ENCODE measurements around the gene STRN3. TPM values are rescaled to one million over a fixed set of nuclear protein-coding genes. Genes with fewer than 3 reads are reported as not detected.

Gene STRN3
- total RNA-seq, 1 donor from 2014 or later = 34.1 TPM

DNA sequence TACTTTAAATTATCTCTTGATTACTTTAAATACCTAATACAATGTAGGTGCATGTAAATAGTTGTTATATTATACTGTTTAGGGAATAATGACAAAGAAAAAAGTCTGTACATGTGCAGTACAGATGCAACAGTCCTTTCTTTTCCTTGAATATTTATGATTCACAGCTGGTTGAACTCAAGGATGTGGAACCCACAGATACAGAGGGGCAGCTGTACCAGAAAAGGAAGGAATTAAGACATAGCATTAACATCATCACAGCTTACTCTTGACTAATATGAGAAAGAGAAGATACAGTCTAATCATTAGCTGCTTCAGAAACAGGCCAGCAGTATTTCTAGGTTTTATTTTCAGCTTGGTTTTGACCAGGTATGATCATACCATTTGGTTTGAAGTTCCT lies 35.4 kb downstream of the STRN3 start:
- TF ChIP-seq, protein P1, sequence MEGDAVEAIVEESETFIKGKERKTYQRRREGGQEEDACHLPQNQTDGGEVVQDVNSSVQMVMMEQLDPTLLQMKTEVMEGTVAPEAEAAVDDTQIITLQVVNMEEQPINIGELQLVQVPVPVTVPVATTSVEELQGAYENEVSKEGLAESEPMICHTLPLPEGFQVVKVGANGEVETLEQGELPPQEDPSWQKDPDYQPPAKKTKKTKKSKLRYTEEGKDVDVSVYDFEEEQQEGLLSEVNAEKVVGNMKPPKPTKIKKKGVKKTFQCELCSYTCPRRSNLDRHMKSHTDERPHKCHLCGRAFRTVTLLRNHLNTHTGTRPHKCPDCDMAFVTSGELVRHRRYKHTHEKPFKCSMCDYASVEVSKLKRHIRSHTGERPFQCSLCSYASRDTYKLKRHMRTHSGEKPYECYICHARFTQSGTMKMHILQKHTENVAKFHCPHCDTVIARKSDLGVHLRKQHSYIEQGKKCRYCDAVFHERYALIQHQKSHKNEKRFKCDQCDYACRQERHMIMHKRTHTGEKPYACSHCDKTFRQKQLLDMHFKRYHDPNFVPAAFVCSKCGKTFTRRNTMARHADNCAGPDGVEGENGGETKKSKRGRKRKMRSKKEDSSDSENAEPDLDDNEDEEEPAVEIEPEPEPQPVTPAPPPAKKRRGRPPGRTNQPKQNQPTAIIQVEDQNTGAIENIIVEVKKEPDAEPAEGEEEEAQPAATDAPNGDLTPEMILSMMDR (conservative IDR thresholded peaks at IDR 0.05) = no peak
- DNase-seq (ENCODE audit: extremely low spot score, unreplicated experiment) = no peak
- peaks cover 27% of the 10 kb centered on the region for H3K4me1 Mint-ChIP-seq (ENCODE audit: unreplicated experiment)
- no peak overlapping the region for H3K4me3 Mint-ChIP-seq
- H3K27ac Mint-ChIP-seq = no peak overlapping the region
- H3K9me3 Mint-ChIP-seq = no peaks in the 10 kb centered on the region
- H3K36me3 Mint-ChIP-seq = peaks cover 14% of the 10 kb centered on the region
- no peaks in the 10 kb centered on the region for H3K27me3 Mint-ChIP-seq

DNA sequence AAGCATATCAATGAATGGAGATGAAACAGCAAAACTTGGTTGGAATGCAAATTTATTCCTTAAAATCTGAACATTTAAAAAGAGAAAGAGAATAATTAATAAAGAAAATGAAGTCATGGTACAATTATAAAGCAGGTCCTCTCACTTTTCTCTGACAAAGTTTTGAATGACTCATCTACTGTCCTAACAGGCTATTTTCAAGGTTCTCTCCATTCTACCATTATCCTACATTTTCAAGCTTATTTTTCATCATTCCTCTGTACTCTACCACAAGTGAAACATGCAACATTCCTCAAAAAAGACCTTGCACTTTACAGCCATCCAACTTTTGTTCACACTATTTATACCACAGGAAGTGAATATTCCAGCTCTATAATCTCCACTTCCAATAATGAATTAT lies 37.7 kb downstream of the STRN3 start:
- H3K9me3 Mint-ChIP-seq = no peaks in the 10 kb centered on the region

DNA sequence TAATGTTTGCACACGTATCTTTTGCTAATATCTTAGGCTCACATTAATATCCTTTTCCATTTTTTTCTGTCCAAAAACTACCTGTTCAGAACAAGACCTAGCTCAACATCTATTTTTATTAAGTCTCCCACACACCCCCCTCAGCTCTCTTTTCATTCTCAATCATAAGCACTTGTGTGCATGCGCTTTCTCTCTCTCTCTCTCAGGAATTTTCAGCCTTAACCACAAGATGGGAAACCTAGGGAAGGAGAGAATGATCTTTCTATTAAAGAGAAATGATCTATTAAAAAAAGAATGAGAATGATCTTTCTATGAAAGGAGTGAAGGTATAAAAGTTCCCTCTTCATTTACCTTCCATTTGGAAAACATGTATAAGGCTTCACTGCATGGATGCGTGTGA lies 40.4 kb downstream of the STRN3 start:
- no peak overlapping the region for H3K4me3 Mint-ChIP-seq
- no peak overlapping the region for H3K27ac Mint-ChIP-seq
- DNase-seq (ENCODE audit: extremely low spot score, unreplicated experiment) = no peak
- peaks cover 14% of the 10 kb centered on the region for H3K4me1 Mint-ChIP-seq (ENCODE audit: unreplicated experiment)
- H3K36me3 Mint-ChIP-seq = peaks cover 17% of the 10 kb centered on the region
- TF ChIP-seq, protein P1 (conservative IDR thresholded peaks at IDR 0.05) = no peak
- H3K9me3 Mint-ChIP-seq = no peaks in the 10 kb centered on the region
- H3K27me3 Mint-ChIP-seq = no peaks in the 10 kb centered on the region

More for the DNA sequence above, 37.7 kb downstream of the STRN3 start:
- Mint-ChIP-seq H3K4me1 (ENCODE audit: unreplicated experiment) (peaks cover 19% of the 10 kb centered on the region), H3K27ac (peak overlapping the region; percentile 52), H3K4me3 (no peak overlapping the region), H3K27me3 (no peaks in the 10 kb centered on the region), H3K36me3 (peaks cover 17% of the 10 kb centered on the region)
- TF ChIP-seq, protein P1 (conservative IDR thresholded peaks at IDR 0.05) = no peak
- no peak for DNase-seq (ENCODE audit: extremely low spot score, unreplicated experiment)

DNA sequence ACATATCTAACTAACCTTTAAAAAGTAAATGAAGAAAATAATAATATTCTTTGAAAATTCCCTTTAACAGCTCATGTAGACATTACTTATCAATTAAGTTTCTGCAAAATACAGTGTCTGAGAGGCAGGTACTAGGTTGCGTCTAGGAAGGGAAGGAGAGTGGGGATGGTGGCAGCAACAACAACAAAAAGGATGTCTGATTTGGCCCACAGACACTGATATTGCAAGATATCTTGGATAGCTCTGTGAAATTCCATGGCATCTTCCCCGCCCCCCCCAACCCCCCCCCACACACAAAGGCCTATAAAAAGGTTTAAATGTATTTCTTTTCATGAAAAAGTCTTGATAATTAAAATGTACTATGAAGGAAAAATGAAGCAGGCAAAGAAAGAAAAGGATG lies 42.3 kb downstream of the STRN3 start:
- no peaks in the 10 kb centered on the region for H3K27me3 Mint-ChIP-seq
- DNase-seq (ENCODE audit: extremely low spot score, unreplicated experiment) = no peak
- no peak overlapping the region for H3K27ac Mint-ChIP-seq
- H3K4me1 Mint-ChIP-seq (ENCODE audit: unreplicated experiment) = peaks cover 10% of the 10 kb centered on the region
- H3K36me3 Mint-ChIP-seq = peaks cover 10% of the 10 kb centered on the region
- no peaks in the 10 kb centered on the region for H3K9me3 Mint-ChIP-seq
- TF ChIP-seq, protein P1 (conservative IDR thresholded peaks at IDR 0.05) = no peak
- no peak overlapping the region for H3K4me3 Mint-ChIP-seq

DNA sequence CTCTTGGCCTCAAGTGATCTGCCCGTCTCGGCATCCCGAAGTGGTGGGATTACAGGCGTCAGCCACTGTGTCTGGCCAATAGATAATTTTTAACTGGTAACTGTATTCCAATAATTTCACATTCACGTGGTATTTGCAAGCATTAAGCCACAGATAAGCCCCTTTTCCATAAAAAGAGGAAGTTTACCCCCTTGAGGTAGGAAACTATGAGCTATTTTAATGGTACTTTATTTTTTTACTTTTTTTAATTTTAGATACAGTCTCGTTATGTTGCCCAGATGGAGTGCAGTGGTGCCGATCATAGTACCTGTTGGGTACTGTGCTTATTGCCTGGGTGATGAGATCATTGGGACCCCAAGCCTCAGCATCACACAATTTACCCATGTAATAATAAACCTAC lies 43.6 kb downstream of the STRN3 start:
- Mint-ChIP-seq H3K27ac (no peak overlapping the region), H3K9me3 (no peaks in the 10 kb centered on the region), H3K4me3 (no peak overlapping the region), H3K27me3 (no peaks in the 10 kb centered on the region), H3K4me1 (ENCODE audit: unreplicated experiment) (peaks cover 9% of the 10 kb centered on the region), H3K36me3 (peaks cover 17% of the 10 kb centered on the region)
- TF ChIP-seq, protein P1 (conservative IDR thresholded peaks at IDR 0.05) = no peak
- no peak for DNase-seq (ENCODE audit: extremely low spot score, unreplicated experiment)

DNA sequence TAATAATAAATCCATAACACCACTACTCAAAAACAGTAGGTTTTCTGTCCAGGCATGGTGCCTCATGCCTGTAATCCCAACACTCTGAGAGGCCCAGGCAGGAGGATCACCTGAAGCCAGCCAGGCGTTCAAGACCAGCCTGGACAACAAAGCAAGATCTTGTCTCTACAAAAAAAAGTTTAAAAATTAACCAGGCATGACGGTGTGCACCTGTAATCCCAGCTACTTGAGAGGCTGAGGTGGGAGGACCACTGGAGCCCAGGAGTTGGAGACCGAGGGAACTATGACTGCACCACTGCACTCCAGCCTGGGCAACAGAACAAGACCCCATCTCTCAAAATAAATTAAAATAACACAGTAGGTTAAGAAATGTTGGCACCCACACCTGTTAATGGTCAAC lies 45.2 kb downstream of the STRN3 start:
- Mint-ChIP-seq H3K4me1 (ENCODE audit: unreplicated experiment) (peaks cover 5% of the 10 kb centered on the region), H3K4me3 (no peak overlapping the region), H3K27me3 (no peaks in the 10 kb centered on the region), H3K27ac (no peak overlapping the region), H3K36me3 (peaks cover 17% of the 10 kb centered on the region), H3K9me3 (no peaks in the 10 kb centered on the region)
- no peak for DNase-seq (ENCODE audit: extremely low spot score, unreplicated experiment)
- TF ChIP-seq, protein P1 (conservative IDR thresholded peaks at IDR 0.05) = no peak

All from type B pancreatic cell (in vitro differentiated cells).